Liver (tissue), 9 donors: ENCODE measurements around the gene BACH1. TPM values are rescaled to one million over a fixed set of nuclear protein-coding genes. Genes with fewer than 3 reads are reported as not detected.

Experiments used
- DNase-seq: peaks from one replicate; pipeline ENCODE4 v3.0.0-alpha.2; 2017; ENCODE audit warnings: low spot score
- H3K27ac ChIP-seq, 2 donors: one replicate each; pipeline ENCODE4 v1.7.0; 2013; ENCODE audit warnings: inconsistent platforms in 2 of 2, low read length in 2 of 2, control low read depth in 1 of 2, low read depth in 1 of 2, mild to moderate bottlenecking in 1 of 2
- H3K27me3 ChIP-seq, 4 donors: one replicate each; pipeline versions ENCODE4 v1.6.1 to v1.7.0; 2013; ENCODE audit warnings: low read length in 3 of 4, inconsistent platforms in 1 of 4, mild to moderate bottlenecking in 1 of 4, moderate library complexity in 1 of 4; ENCODE audit not compliant: control insufficient read depth in 4 of 4, insufficient read depth in 4 of 4
- H3K36me3 ChIP-seq, 4 donors: one replicate each; pipeline versions ENCODE4 v1.6.1 to v1.7.0; 2013; ENCODE audit warnings: low read length in 3 of 4, mild to moderate bottlenecking in 3 of 4, low read depth in 1 of 4, moderate library complexity in 1 of 4; ENCODE audit not compliant: control insufficient read depth in 4 of 4, insufficient read depth in 3 of 4
- H3K4me1 ChIP-seq, 4 donors: one replicate each; pipeline versions ENCODE4 v1.6.1 to v1.7.0; 2013; ENCODE audit warnings: low read length in 3 of 4, mild to moderate bottlenecking in 3 of 4, moderate library complexity in 1 of 4; ENCODE audit not compliant: control insufficient read depth in 4 of 4, insufficient read depth in 4 of 4
- H3K4me3 ChIP-seq, 3 donors: one replicate each; pipeline versions ENCODE4 v1.6.1 to v1.7.0; 2013; ENCODE audit warnings: low read length in 3 of 3, control low read depth in 1 of 3, low read depth in 1 of 3, mild to moderate bottlenecking in 1 of 3
- H3K9ac ChIP-seq, 2 donors: one replicate each; pipeline ENCODE4 v1.7.0; 2013; ENCODE audit warnings: low read length in 2 of 2, mild to moderate bottlenecking in 2 of 2, moderate library complexity in 2 of 2, control low read depth in 1 of 2, low read depth in 1 of 2
- H3K9me3 ChIP-seq, 4 donors: one replicate each; pipeline versions ENCODE4 v1.6.1 to v1.7.0; 2013; ENCODE audit warnings: low read length in 3 of 4; ENCODE audit not compliant: control insufficient read depth in 4 of 4
- EGR1 ChIP-seq, 2 donors: IDR thresholded peaks; 2 replicates each; pipeline ENCODE4 v1.6.1; 2016 to 2018; ENCODE audit warnings: antibody characterized with exemption in 2 of 2, low read depth in 2 of 2
- FOXA1 ChIP-seq: IDR thresholded peaks from 2 replicates; pipeline ENCODE4 v1.6.1; 2016; ENCODE audit warnings: antibody characterized with exemption
- FOXA2 ChIP-seq: IDR thresholded peaks from 2 replicates; pipeline ENCODE4 v1.6.1; 2016; ENCODE audit warnings: antibody characterized with exemption
- GABPA ChIP-seq, 2 donors: IDR thresholded peaks in 1 of 2; conservative IDR thresholded peaks in 1 of 2; 2 replicates each; pipeline ENCODE4 v1.6.1; 2016; ENCODE audit warnings: antibody characterized with exemption in 2 of 2, mild to moderate bottlenecking in 1 of 2, moderate library complexity in 1 of 2
- HNF4A ChIP-seq, 2 donors: conservative IDR thresholded peaks; 2 replicates each; pipeline ENCODE4 v1.6.1; 2016; ENCODE audit warnings: antibody characterized with exemption in 2 of 2, mild to moderate bottlenecking in 2 of 2
- JUND ChIP-seq, 2 donors: IDR thresholded peaks; 2 replicates each; pipeline ENCODE4 v1.6.1; 2016; ENCODE audit warnings: antibody characterized with exemption in 2 of 2
- NR2F2 ChIP-seq: IDR thresholded peaks from 2 replicates; pipeline ENCODE4 v1.6.1; 2016; ENCODE audit warnings: antibody characterized with exemption
- RXRA ChIP-seq, 2 donors: IDR thresholded peaks; 2 replicates each; pipeline ENCODE4 v1.6.1; 2017 to 2018; ENCODE audit warnings: antibody characterized with exemption in 2 of 2, mild to moderate bottlenecking in 1 of 2
- SP1 ChIP-seq: IDR thresholded peaks from 2 replicates; pipeline ENCODE4 v1.6.1; 2018; ENCODE audit warnings: antibody characterized with exemption, mild to moderate bottlenecking
- TAF1 ChIP-seq: conservative IDR thresholded peaks from 2 replicates; pipeline ENCODE4 v1.6.1; 2016; ENCODE audit warnings: antibody characterized with exemption, mild to moderate bottlenecking
- YY1 ChIP-seq: IDR thresholded peaks from 2 replicates; pipeline ENCODE4 v1.6.1; 2016; ENCODE audit warnings: antibody characterized with exemption, mild to moderate bottlenecking
- WGBS: extraction: QIAGEN DNeasy Blood & Tissue Kit; methylation state at CpG from one replicate; pipeline ENCODE4 v1.1.7; 2013; 5-methylcytosine and 5-hydroxymethylcytosine counted together
- polyA plus RNA-seq, 2 donors: library from polyadenylated mRNA; stranded (reverse) in 1 of 2; unstranded in 1 of 2; fragments of 200-250 nt in 1 of 2; fragments of >200 nt in 1 of 2; fragmentation: Nextera tagmentation in 1 of 2; extraction: Ambion mirVana in 1 of 2; gene quantifications; one replicate each; pipeline versions ENCODE4 v1.2.1 to v1.2.3, GENCODE V29; 2013 to 2015
- total RNA-seq, 2 donors: library from RNA; depleted of rRNA; stranded (reverse); fragments of >200 nt; gene quantifications; one replicate each; pipeline ENCODE4 v1.2.3, GENCODE V29; 2014
- TF ChIP-seq, protein P1 (sequence below): IDR thresholded peaks from 2 replicates; pipeline ENCODE4 v1.6.1; 2016; ENCODE audit warnings: antibody characterized with exemption
- TF ChIP-seq, protein P2 (sequence below): IDR thresholded peaks from 2 replicates; pipeline ENCODE4 v1.6.1; 2016; ENCODE audit warnings: antibody characterized with exemption
- TF ChIP-seq, protein P3 (sequence below): IDR thresholded peaks from 2 replicates; pipeline ENCODE4 v1.6.1; 2016; ENCODE audit warnings: antibody characterized with exemption, mild to moderate bottlenecking
- TF ChIP-seq, protein P4 (sequence below): IDR thresholded peaks from 2 replicates; pipeline ENCODE4 v1.6.1; 2016; ENCODE audit warnings: antibody characterized with exemption
- donor health status: healthy.
- donor health status: healthy.
- donor health status: healthy.
- donor health status: healthy.
- donor health status: healthy.

The BACH1 gene
- total and polyA plus RNA-seq, 4 donors, result 7.5 to 47.1 (median 19.9) TPM

DNA sequence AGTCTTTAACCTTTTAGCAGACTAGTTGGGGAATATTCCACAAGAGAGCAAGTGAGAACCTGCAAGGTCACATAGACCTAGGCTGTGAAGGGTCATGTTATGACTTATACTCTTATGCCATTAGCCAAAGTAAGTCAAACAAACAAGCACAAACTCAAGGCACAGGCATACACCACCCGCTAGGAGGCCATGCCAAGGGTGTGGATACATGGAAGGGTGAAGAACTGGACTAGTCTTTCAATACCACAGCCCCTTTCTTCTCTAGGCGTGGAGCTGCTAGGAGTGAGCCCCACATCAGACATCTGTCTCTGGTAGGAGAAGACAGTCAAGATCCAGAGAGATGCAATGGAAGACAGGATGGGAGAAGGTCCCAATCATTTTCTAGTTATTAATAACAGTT lies 68.6 kb downstream of the BACH1 start:
- Histone ChIP-seq H3K9me3 (no peaks in the 10 kb centered on the region), H3K36me3 (no peaks in the 10 kb centered on the region), H3K9ac (no peak overlapping the region), H3K27ac (no peak overlapping the region), H3K27me3 (no peaks in the 10 kb centered on the region), H3K4me1 (peaks cover 0 to 3% (median 0%) of the 10 kb centered on the region in 4 donors), H3K4me3 (no peak overlapping the region)
- 100% methylated on average over 2 of the region's 2 CpGs for WGBS
- TF ChIP-seq GABPA (IDR thresholded peaks at IDR 0.05 in 1 of 2, conservative IDR thresholded peaks at IDR 0.05 in 1 of 2), result no peak
- TF ChIP-seq, protein P1, sequence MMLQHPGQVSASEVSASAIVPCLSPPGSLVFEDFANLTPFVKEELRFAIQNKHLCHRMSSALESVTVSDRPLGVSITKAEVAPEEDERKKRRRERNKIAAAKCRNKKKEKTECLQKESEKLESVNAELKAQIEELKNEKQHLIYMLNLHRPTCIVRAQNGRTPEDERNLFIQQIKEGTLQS, result no peak
- TF ChIP-seq JUND (IDR thresholded peaks at IDR 0.05), result no peak
- DNase-seq, result no peak

DNA sequence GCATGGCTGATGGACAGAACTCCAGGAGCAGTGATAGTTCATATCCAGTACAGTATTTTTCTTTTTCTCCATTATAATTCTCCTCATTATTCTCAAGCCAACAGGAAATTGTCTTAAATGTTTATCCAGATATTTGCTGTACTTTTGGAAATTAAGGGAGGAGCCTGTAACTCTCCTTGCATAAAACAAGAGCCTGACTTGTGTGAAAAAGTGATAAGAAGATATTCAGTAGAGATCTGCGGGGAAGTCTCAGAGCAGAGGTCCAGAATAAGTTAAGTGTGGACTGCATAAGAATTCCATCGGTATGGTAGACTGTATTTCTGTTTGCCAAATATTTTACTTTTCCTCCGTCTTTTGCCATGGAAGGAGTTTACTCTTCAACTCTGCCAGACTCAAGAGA lies 70.2 kb downstream of the BACH1 start:
- peaks cover 0 to 4% (median 0%) of the 10 kb centered on the region in 4 donors for H3K36me3 ChIP-seq
- H3K27me3 ChIP-seq, result no peaks in the 10 kb centered on the region
- WGBS, result 89% methylated on average over 3 of the region's 3 CpGs
- DNase-seq, result no peak
- no peaks in the 10 kb centered on the region for H3K9me3 ChIP-seq
- H3K27ac ChIP-seq, result no peak overlapping the region
- peaks cover 0 to 3% (median 0%) of the 10 kb centered on the region in 4 donors for H3K4me1 ChIP-seq
- H3K9ac ChIP-seq, result no peak overlapping the region
- TF ChIP-seq, protein P2, sequence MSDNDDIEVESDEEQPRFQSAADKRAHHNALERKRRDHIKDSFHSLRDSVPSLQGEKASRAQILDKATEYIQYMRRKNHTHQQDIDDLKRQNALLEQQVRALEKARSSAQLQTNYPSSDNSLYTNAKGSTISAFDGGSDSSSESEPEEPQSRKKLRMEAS, result no peak
- TF ChIP-seq, protein P3, sequence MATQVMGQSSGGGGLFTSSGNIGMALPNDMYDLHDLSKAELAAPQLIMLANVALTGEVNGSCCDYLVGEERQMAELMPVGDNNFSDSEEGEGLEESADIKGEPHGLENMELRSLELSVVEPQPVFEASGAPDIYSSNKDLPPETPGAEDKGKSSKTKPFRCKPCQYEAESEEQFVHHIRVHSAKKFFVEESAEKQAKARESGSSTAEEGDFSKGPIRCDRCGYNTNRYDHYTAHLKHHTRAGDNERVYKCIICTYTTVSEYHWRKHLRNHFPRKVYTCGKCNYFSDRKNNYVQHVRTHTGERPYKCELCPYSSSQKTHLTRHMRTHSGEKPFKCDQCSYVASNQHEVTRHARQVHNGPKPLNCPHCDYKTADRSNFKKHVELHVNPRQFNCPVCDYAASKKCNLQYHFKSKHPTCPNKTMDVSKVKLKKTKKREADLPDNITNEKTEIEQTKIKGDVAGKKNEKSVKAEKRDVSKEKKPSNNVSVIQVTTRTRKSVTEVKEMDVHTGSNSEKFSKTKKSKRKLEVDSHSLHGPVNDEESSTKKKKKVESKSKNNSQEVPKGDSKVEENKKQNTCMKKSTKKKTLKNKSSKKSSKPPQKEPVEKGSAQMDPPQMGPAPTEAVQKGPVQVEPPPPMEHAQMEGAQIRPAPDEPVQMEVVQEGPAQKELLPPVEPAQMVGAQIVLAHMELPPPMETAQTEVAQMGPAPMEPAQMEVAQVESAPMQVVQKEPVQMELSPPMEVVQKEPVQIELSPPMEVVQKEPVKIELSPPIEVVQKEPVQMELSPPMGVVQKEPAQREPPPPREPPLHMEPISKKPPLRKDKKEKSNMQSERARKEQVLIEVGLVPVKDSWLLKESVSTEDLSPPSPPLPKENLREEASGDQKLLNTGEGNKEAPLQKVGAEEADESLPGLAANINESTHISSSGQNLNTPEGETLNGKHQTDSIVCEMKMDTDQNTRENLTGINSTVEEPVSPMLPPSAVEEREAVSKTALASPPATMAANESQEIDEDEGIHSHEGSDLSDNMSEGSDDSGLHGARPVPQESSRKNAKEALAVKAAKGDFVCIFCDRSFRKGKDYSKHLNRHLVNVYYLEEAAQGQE, result no peak
- TF ChIP-seq FOXA1 (no peak), NR2F2 (no peak), EGR1 (IDR thresholded peaks at IDR 0.05; ENCODE audit: low read depth in 2 of 2) (no peak), SP1 (no peak), HNF4A (conservative IDR thresholded peaks at IDR 0.05) (no peak), RXRA (IDR thresholded peaks at IDR 0.05) (no peak), FOXA2 (no peak), TAF1 (no peak), YY1 (no peak)
- TF ChIP-seq, protein P4, sequence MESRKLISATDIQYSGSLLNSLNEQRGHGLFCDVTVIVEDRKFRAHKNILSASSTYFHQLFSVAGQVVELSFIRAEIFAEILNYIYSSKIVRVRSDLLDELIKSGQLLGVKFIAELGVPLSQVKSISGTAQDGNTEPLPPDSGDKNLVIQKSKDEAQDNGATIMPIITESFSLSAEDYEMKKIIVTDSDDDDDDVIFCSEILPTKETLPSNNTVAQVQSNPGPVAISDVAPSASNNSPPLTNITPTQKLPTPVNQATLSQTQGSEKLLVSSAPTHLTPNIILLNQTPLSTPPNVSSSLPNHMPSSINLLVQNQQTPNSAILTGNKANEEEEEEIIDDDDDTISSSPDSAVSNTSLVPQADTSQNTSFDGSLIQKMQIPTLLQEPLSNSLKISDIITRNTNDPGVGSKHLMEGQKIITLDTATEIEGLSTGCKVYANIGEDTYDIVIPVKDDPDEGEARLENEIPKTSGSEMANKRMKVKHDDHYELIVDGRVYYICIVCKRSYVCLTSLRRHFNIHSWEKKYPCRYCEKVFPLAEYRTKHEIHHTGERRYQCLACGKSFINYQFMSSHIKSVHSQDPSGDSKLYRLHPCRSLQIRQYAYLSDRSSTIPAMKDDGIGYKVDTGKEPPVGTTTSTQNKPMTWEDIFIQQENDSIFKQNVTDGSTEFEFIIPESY, result no peak
- TF ChIP-seq, protein P1, result no peak
- no peak overlapping the region for H3K4me3 ChIP-seq
